Testis (tissue), 2 donors: ENCODE measurements around the gene AMN.

Experiments
- POLR2A ChIP-seq: fragments of 450-650 bp; IDR thresholded peaks from one replicate; pipeline ENCODE4 v1.6.1; 2017; ENCODE audit warnings: antibody characterized with exemption, mild to moderate bottlenecking, moderate library complexity
- TF ChIP-seq, protein P1 (sequence below), 3 experiments: fragments of 450-650 bp in 2 of 3; fragments of 200-600 bp in 1 of 3; sonication (generic) in 1 of 3; IDR thresholded peaks; one replicate each; pipeline ENCODE4 v1.5.1; 2016 to 2019; ENCODE audit warnings: antibody characterized with exemption in 3 of 3, mild to moderate bottlenecking in 2 of 3, moderate library complexity in 1 of 3

DNA sequence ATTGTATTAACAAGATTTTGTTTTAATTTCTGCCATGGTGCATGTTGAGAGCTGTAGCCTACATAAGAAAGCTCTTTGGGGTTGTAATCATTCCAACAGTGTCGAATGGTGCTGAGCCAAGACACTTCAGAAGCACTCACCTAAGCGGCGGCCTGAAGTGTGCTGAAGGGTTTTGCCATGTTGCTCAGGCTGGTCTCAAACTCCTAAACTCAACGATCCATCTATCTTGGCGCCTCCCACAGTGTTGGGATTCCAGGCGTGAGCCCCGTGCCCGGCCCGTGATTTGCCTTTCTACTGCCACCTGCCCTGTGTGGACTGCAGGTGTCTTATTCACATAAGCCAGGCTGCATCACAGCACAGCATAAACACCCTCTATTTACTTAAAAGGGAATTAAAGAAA lies 48.9 kb downstream of the AMN start:
- TF ChIP-seq, protein P1, sequence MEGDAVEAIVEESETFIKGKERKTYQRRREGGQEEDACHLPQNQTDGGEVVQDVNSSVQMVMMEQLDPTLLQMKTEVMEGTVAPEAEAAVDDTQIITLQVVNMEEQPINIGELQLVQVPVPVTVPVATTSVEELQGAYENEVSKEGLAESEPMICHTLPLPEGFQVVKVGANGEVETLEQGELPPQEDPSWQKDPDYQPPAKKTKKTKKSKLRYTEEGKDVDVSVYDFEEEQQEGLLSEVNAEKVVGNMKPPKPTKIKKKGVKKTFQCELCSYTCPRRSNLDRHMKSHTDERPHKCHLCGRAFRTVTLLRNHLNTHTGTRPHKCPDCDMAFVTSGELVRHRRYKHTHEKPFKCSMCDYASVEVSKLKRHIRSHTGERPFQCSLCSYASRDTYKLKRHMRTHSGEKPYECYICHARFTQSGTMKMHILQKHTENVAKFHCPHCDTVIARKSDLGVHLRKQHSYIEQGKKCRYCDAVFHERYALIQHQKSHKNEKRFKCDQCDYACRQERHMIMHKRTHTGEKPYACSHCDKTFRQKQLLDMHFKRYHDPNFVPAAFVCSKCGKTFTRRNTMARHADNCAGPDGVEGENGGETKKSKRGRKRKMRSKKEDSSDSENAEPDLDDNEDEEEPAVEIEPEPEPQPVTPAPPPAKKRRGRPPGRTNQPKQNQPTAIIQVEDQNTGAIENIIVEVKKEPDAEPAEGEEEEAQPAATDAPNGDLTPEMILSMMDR (IDR thresholded peaks at IDR 0.05), result no peak
- TF ChIP-seq POLR2A, result no peak
